OCI-LY7 (cell line): Measurements from ENCODE around the gene MNT.

Experiments
- CTCF ChIP-seq: fragments of 200-600 bp; sonication (generic); conservative IDR thresholded peaks from 2 replicates; pipeline ENCODE4 v1.5.1; 2014; ENCODE audit warnings: mild to moderate bottlenecking, antibody characterized with exemption, low read length, moderate library complexity, mixed read lengths
- EZH2phosphoT487 ChIP-seq: fragments of 200-600 bp; sonication (generic); IDR thresholded peaks from 2 replicates; pipeline ENCODE4 v1.6.1; 2018; ENCODE audit warnings: low read depth, borderline replicate concordance, mild to moderate bottlenecking, mixed run types, antibody characterized with exemption, low read length, moderate library complexity, mixed read lengths

GRCh38 chr17:2362881-2363280 lies 38.0 kb downstream of the MNT start:
- no peak for TF ChIP-seq CTCF
- no peak for TF ChIP-seq EZH2phosphoT487
